CD4-positive, CD25-positive, alpha-beta regulatory T cell (primary cell): Measurements from ENCODE around the gene CARNS1. TPM values are rescaled to one million over a fixed set of nuclear protein-coding genes. Genes with fewer than 3 reads are reported as not detected.
A peak's percentile ranks its signal among the peaks of the same experiment; 100 is the strongest.

Experiments
- ATAC-seq, 2 donors: fragments of 150-1000 bp; cut with Tn5 transposase; one replicate each; pipeline ENCODE4 v1.10.0; 2021; ENCODE audit warnings: low read depth in 2 of 2, moderate number of reproducible peaks in 2 of 2, moderate library complexity in 1 of 2
- DNase-seq, 3 donors: peaks; one replicate each; pipeline versions ENCODE4 v3.0.0 to v3.0.0-alpha.2; 2012 to 2022; ENCODE audit warnings: mixed read lengths in 1 of 3
- H3K27ac ChIP-seq: one replicate; pipeline ENCODE4 v1.7.0; 2013; ENCODE audit warnings: mild to moderate bottlenecking, low read length; ENCODE audit not compliant: insufficient read depth, poor library complexity, severe bottlenecking
- H3K27me3 ChIP-seq: one replicate; pipeline ENCODE4 v1.7.0; 2013; ENCODE audit warnings: low read length; ENCODE audit not compliant: control insufficient read depth, insufficient read depth
- H3K36me3 ChIP-seq: one replicate; pipeline ENCODE4 v1.7.0; 2013; ENCODE audit warnings: mild to moderate bottlenecking, low read length, moderate library complexity; ENCODE audit not compliant: control insufficient read depth, insufficient read depth
- H3K4me1 ChIP-seq: 2 replicates; pipeline ENCODE4 v1.7.0; 2013; ENCODE audit warnings: mild to moderate bottlenecking, low read length; ENCODE audit not compliant: insufficient read depth, control insufficient read depth, poor library complexity, severe bottlenecking
- H3K4me3 ChIP-seq: one replicate; pipeline ENCODE4 v1.7.0; 2013; ENCODE audit warnings: low read depth, mild to moderate bottlenecking, low read length, moderate library complexity
- H3K9me3 ChIP-seq, 2 experiments: 1 replicate in 1 of 2; 2 replicates in 1 of 2; pipeline ENCODE4 v1.7.0; 2013; ENCODE audit warnings: low read length in 2 of 2, mild to moderate bottlenecking in 1 of 2, moderate library complexity in 1 of 2; ENCODE audit not compliant: control insufficient read depth in 2 of 2
- H3K27ac Mint-ChIP-seq, 3 donors: one replicate each; pipeline ENCODE4 v1.8.0; 2020 to 2022; ENCODE audit warnings: mild to moderate bottlenecking in 3 of 3, mixed read lengths in 3 of 3, moderate library complexity in 2 of 3
- H3K27me3 Mint-ChIP-seq: one replicate; pipeline ENCODE4 v1.8.0; 2022; ENCODE audit warnings: mild to moderate bottlenecking, mixed read lengths
- H3K36me3 Mint-ChIP-seq: one replicate; pipeline ENCODE4 v1.8.0; 2020; ENCODE audit warnings: mixed read lengths
- H3K4me1 Mint-ChIP-seq, 4 donors: one replicate each; pipeline ENCODE4 v1.8.0; 2020 to 2022; ENCODE audit warnings: mixed read lengths in 4 of 4, mild to moderate bottlenecking in 1 of 4
- H3K4me3 Mint-ChIP-seq, 4 donors: one replicate each; pipeline ENCODE4 v1.8.0; 2020 to 2022; ENCODE audit warnings: mild to moderate bottlenecking in 4 of 4, mixed read lengths in 4 of 4, moderate library complexity in 3 of 4
- H3K9me3 Mint-ChIP-seq, 7 donors: one replicate each; pipeline ENCODE4 v1.8.0; 2020 to 2022; ENCODE audit warnings: mixed read lengths in 7 of 7, mild to moderate bottlenecking in 3 of 7, moderate library complexity in 2 of 7
- polyA plus RNA-seq, 4 donors: library from polyadenylated mRNA; unstranded; fragments of 300-500 nt; fragmentation: Illumina TruSeq; gene quantifications; one replicate each; pipeline ENCODE4 v1.2.3, GENCODE V29; 2021
- total RNA-seq: library from RNA; stranded (reverse); gene quantifications from one replicate; pipeline ENCODE4 v1.2.3, GENCODE V29; 2022

Gene CARNS1
- total and polyA plus RNA-seq, 5 donors from 2014 or later: 0.63 to 7.8 (median 1.3) TPM

DNA sequence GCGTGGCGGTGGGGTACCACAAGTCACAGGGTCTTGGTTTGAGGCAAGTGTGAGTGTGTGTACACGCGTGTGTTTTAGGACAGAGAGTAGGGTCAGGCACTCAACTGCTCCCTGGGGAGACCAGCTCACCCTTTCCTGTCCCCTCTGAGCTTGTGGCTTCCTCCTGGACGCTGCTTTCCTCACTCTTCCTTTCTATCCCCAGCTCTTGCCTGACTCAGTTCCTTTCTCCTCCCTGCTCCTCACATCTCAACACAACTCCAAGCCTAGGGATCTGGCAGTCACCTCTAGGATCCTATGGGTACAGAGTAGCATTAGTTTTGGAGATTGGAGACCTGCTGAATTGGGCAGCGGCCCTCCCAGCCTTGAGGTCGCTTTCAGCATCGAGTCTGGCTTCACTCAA lies 46.2 kb upstream of the CARNS1 start:
- Histone ChIP-seq H3K27me3 (no peaks in the 10 kb centered on the region), H3K4me1 (peaks cover 33% of the 10 kb centered on the region), H3K27ac (peak overlapping the region; percentile 29), H3K4me3 (no peak overlapping the region), H3K9me3 (no peaks in the 10 kb centered on the region), H3K36me3 (no peaks in the 10 kb centered on the region)
- ATAC-seq (no peak), DNase-seq (no peak)
- Mint-ChIP-seq H3K27ac (peak overlapping the region; percentile 2 to 87 (median 83)), H3K4me3 (peak overlapping the region in 2 of 4 donors; percentile 29 to 47), H3K9me3 (peaks cover 0 to 1% (median 0%) of the 10 kb centered on the region in 7 donors), H3K27me3 (peaks cover 40% of the 10 kb centered on the region), H3K36me3 (peaks cover 7% of the 10 kb centered on the region), H3K4me1 (peaks cover 5 to 64% (median 40%) of the 10 kb centered on the region in 4 donors)

- H3K4me1 ChIP-seq: peaks cover 33% of the 10 kb centered on the region
- H3K4me3 ChIP-seq: no peak overlapping the region
- no peak overlapping the region for H3K27ac ChIP-seq
- H3K9me3 ChIP-seq: no peaks in the 10 kb centered on the region
- Mint-ChIP-seq H3K36me3 (peaks cover 1% of the 10 kb centered on the region), H3K4me3 (peak overlapping the region in 1 of 4 donors; percentile 29), H3K27me3 (peaks cover 45% of the 10 kb centered on the region), H3K4me1 (peaks cover 5 to 64% (median 37%) of the 10 kb centered on the region in 4 donors), H3K27ac (peak overlapping the region; percentile 2 to 87 (median 83)), H3K9me3 (peaks cover 0 to 1% (median 0%) of the 10 kb centered on the region in 7 donors)
- ATAC-seq (no peak), DNase-seq (no peak)
- H3K27me3 ChIP-seq: no peaks in the 10 kb centered on the region
- H3K36me3 ChIP-seq: no peaks in the 10 kb centered on the region
Measured at GRCh38 chr11:67369801-67370284, 45.6 kb upstream of the CARNS1 start.

GRCh38 chr11:67370351-67371076 lies 45.0 kb upstream of the CARNS1 start:
- Histone ChIP-seq H3K9me3 (no peaks in the 10 kb centered on the region), H3K4me3 (no peak overlapping the region), H3K27ac (no peak overlapping the region), H3K4me1 (peaks cover 35% of the 10 kb centered on the region), H3K27me3 (no peaks in the 10 kb centered on the region), H3K36me3 (no peaks in the 10 kb centered on the region)
- no peak for ATAC-seq
- Mint-ChIP-seq H3K4me3 (peak overlapping the region; percentile 1 to 90 (median 62)), H3K27ac (peak overlapping the region in 2 of 3 donors; percentile 87 to 90), H3K4me1 (peaks cover 5 to 59% (median 33%) of the 10 kb centered on the region in 4 donors), H3K9me3 (peaks cover 0 to 1% (median 0%) of the 10 kb centered on the region in 7 donors), H3K27me3 (peaks cover 44% of the 10 kb centered on the region), H3K36me3 (no peaks in the 10 kb centered on the region)
- DNase-seq: no peak

GRCh38 chr11:67371189-67371910 lies 44.1 kb upstream of the CARNS1 start:
- peaks cover 38% of the 10 kb centered on the region for H3K4me1 ChIP-seq
- no peaks in the 10 kb centered on the region for H3K36me3 ChIP-seq
- H3K27ac Mint-ChIP-seq: peak overlapping the region; percentile 87 to 93 (median 90)
- peak overlapping the region; percentile 87 to 93 (median 90) for H3K4me3 Mint-ChIP-seq
- ATAC-seq: peak in 1 of 2 donors; percentile 8
- H3K36me3 Mint-ChIP-seq: no peaks in the 10 kb centered on the region
- peaks cover 5 to 54% (median 26%) of the 10 kb centered on the region in 4 donors for H3K4me1 Mint-ChIP-seq
- peaks cover 0 to 3% (median 0%) of the 10 kb centered on the region in 7 donors for H3K9me3 Mint-ChIP-seq
- H3K27me3 Mint-ChIP-seq: peaks cover 42% of the 10 kb centered on the region
- no peaks in the 10 kb centered on the region for H3K9me3 ChIP-seq
- no peak overlapping the region for H3K27ac ChIP-seq
- no peaks in the 10 kb centered on the region for H3K27me3 ChIP-seq
- DNase-seq: peak in 2 of 3 donors; percentile 29 to 42
- no peak overlapping the region for H3K4me3 ChIP-seq

GRCh38 chr11:67371911-67372320 lies 43.6 kb upstream of the CARNS1 start:
- DNase-seq (no peak), ATAC-seq (no peak)
- Mint-ChIP-seq H3K36me3 (no peaks in the 10 kb centered on the region), H3K27ac (peak overlapping the region; percentile 60 to 90 (median 87)), H3K4me1 (peaks cover 5 to 53% (median 26%) of the 10 kb centered on the region in 4 donors), H3K27me3 (peaks cover 47% of the 10 kb centered on the region), H3K4me3 (peak overlapping the region; percentile 87 to 93 (median 90)), H3K9me3 (peaks cover 0 to 3% (median 0%) of the 10 kb centered on the region in 7 donors)
- Histone ChIP-seq H3K4me3 (no peak overlapping the region), H3K27ac (no peak overlapping the region), H3K4me1 (peaks cover 38% of the 10 kb centered on the region), H3K27me3 (no peaks in the 10 kb centered on the region), H3K9me3 (no peaks in the 10 kb centered on the region), H3K36me3 (no peaks in the 10 kb centered on the region)

GRCh38 chr11:67372321-67372992 lies 43.0 kb upstream of the CARNS1 start:
- ATAC-seq: no peak
- DNase-seq: peak in 1 of 3 donors; percentile 19
- no peaks in the 10 kb centered on the region for H3K27me3 ChIP-seq
- peak overlapping the region; percentile 73 for H3K27ac ChIP-seq
- peaks cover 47% of the 10 kb centered on the region for H3K27me3 Mint-ChIP-seq
- H3K4me1 Mint-ChIP-seq: peaks cover 5 to 53% (median 26%) of the 10 kb centered on the region in 4 donors
- H3K9me3 ChIP-seq: no peaks in the 10 kb centered on the region
- H3K27ac Mint-ChIP-seq: no peak overlapping the region
- H3K4me1 ChIP-seq: peaks cover 38% of the 10 kb centered on the region
- peak overlapping the region in 2 of 4 donors; percentile 87 to 89 for H3K4me3 Mint-ChIP-seq
- H3K4me3 ChIP-seq: no peak overlapping the region
- H3K36me3 ChIP-seq: no peaks in the 10 kb centered on the region
- H3K36me3 Mint-ChIP-seq: no peaks in the 10 kb centered on the region
- peaks cover 0 to 3% (median 0%) of the 10 kb centered on the region in 7 donors for H3K9me3 Mint-ChIP-seq

DNA sequence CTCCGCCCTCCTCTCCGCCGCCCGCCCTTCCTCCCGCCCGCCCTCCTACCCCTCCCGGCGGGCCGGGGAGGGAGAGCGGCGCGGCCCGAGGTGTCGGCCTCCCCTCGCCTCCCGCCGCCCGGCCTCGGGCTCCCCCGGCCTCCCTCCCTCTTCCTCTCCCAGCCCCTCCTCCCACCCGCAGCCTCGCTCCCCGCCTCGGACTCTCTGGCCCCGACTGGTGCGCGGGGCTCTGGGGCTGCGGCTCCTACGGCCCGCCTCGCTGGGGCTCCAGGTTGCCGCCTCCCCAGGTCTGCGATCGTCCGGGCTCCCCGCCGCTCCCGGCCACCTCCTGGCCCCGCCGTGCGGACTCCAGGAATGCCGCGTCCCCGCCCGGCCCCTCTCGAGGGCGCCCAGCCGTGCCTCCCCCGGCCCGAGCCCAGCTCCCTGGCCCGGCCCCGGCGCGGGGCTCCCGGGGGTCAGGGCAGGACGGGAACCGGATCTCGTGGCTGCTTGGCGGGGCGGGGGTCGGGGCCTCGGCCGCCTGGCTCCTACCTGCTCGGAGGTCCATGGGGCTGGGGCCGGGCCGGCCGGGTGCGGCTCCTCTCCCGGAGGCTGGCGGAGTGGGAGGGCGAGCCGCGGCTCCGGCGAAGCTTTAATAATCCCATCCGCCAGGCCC lies 42.4 kb upstream of the CARNS1 start, which contains the start of gene CLCF1:
Gene CLCF1 (minus strand): TSS at position 606 of the 655 bp plus-strand sequence. CDS start 59 bp downstream, at position 547.
- peak within 1 kb of the TSS; percentile 13 for H3K4me3 ChIP-seq
- H3K4me1 Mint-ChIP-seq: peaks cover 5 to 48% (median 25%) of the 10 kb centered on the region in 4 donors
- DNase-seq: peak in 1 of 3 donors; percentile 14
- H3K4me3 Mint-ChIP-seq: peak within 1 kb of the TSS; percentile 95 to 97 (median 96)
- peaks cover 0 to 3% (median 0%) of the 10 kb centered on the region in 7 donors for H3K9me3 Mint-ChIP-seq
- no peaks in the 10 kb centered on the region for H3K9me3 ChIP-seq
- peaks cover 47% of the 10 kb centered on the region for H3K27me3 Mint-ChIP-seq
- ATAC-seq: peak; percentile 5 to 7
- no peaks in the 10 kb centered on the region for H3K36me3 Mint-ChIP-seq
- H3K27ac ChIP-seq: peak within 1 kb of the TSS; percentile 73
- no peaks in the 10 kb centered on the region for H3K36me3 ChIP-seq
- no peaks in the 10 kb centered on the region for H3K27me3 ChIP-seq
- peak within 1 kb of the TSS; percentile 84 to 97 (median 88) for H3K27ac Mint-ChIP-seq
- H3K4me1 ChIP-seq: peaks cover 38% of the 10 kb centered on the region
